ENCODE results near the gene REV1. TPM values are rescaled to one million over a fixed set of nuclear protein-coding genes. Genes with fewer than 3 reads are reported as not detected.
"Not testable (repeated sequence)": the region's sequence is repeated elsewhere in the genome, so short reads cannot be mapped to it uniquely, and the experiment has no call there.

The REV1 gene
- total and polyA plus RNA-seq, 9 donors, result 25.1 to 37.0 (median 30.4) TPM

GRCh38 chr2:99507937-99508818 is 18.4 kb upstream of the REV1 start:
- H3K4me3 ChIP-seq (ENCODE audit: low read length), result no peak overlapping the region
- 80% methylated on average over 1 of the region's 7 CpGs for WGBS (ENCODE audit: insufficient coverage)
- H3K4me1 ChIP-seq (ENCODE audit: control insufficient read depth, insufficient read depth, low read length), result no peaks in the 10 kb centered on the region
- no peaks in the 10 kb centered on the region for H3K36me3 ChIP-seq (ENCODE audit: control insufficient read depth, insufficient read depth, low read length)
- DNase-seq, result no peak
- no peak overlapping the region for H3K27ac ChIP-seq (ENCODE audit: low read length)
- no peaks in the 10 kb centered on the region for H3K9me3 ChIP-seq (replicated peaks; ENCODE audit: control insufficient read depth, low read depth, low read length)
- no peaks in the 10 kb centered on the region for H3K27me3 ChIP-seq (ENCODE audit: control insufficient read depth, insufficient read depth, low read length)

- Histone ChIP-seq H3K4me1 (ENCODE audit: control insufficient read depth, insufficient read depth, low read length) (no peaks in the 10 kb centered on the region), H3K9me3 (replicated peaks; ENCODE audit: control insufficient read depth, low read depth, low read length) (no peaks in the 10 kb centered on the region), H3K27me3 (ENCODE audit: control insufficient read depth, insufficient read depth, low read length) (no peaks in the 10 kb centered on the region), H3K27ac (ENCODE audit: low read length) (no peak overlapping the region), H3K4me3 (ENCODE audit: low read length) (no peak overlapping the region), H3K36me3 (ENCODE audit: control insufficient read depth, insufficient read depth, low read length) (no peaks in the 10 kb centered on the region)
- WGBS (ENCODE audit: insufficient coverage), result no CpG with 5 or more reads among the region's 4 CpGs
- no peak for DNase-seq
Observed at GRCh38 chr2:99504844-99505584, 15.2 kb upstream of the REV1 start.

- H3K27ac ChIP-seq (ENCODE audit: low read length); H3K36me3 ChIP-seq (ENCODE audit: control insufficient read depth, insufficient read depth, low read length): not testable (repeated sequence)
- 81% methylated on average over 3 of the region's 8 CpGs for WGBS (ENCODE audit: insufficient coverage)
Observed at GRCh38 chr2:99503662-99504416, 14.0 kb upstream of the REV1 start.

GRCh38 chr2:99496021-99496420 is 6.2 kb upstream of the REV1 start:
- no peaks in the 10 kb centered on the region for H3K27me3 ChIP-seq (ENCODE audit: control insufficient read depth, insufficient read depth, low read length)
- no peaks in the 10 kb centered on the region for H3K4me1 ChIP-seq (ENCODE audit: control insufficient read depth, insufficient read depth, low read length)
- no peak for DNase-seq
- WGBS (ENCODE audit: insufficient coverage), result no CpG with 5 or more reads among the region's 2 CpGs
- H3K4me3 ChIP-seq (ENCODE audit: low read length), result no peak overlapping the region
- no peak overlapping the region for H3K27ac ChIP-seq (ENCODE audit: low read length)
- H3K36me3 ChIP-seq (ENCODE audit: control insufficient read depth, insufficient read depth, low read length), result no peaks in the 10 kb centered on the region
- no peaks in the 10 kb centered on the region for H3K9me3 ChIP-seq (replicated peaks; ENCODE audit: control insufficient read depth, low read depth, low read length)

More at GRCh38 chr2:99503662-99504416, 14.0 kb upstream of the REV1 start:
- H3K9me3 ChIP-seq (replicated peaks; ENCODE audit: control insufficient read depth, low read depth, low read length); H3K4me3 ChIP-seq (ENCODE audit: low read length); DNase-seq; H3K27me3 ChIP-seq (ENCODE audit: control insufficient read depth, insufficient read depth, low read length); H3K4me1 ChIP-seq (ENCODE audit: control insufficient read depth, insufficient read depth, low read length): not testable (repeated sequence)

GRCh38 chr2:99495115-99495860 is 5.5 kb upstream of the REV1 start:
- DNase-seq, result peak; percentile 36
- Histone ChIP-seq H3K4me3 (ENCODE audit: low read length) (no peak overlapping the region), H3K9me3 (replicated peaks; ENCODE audit: control insufficient read depth, low read depth, low read length) (no peaks in the 10 kb centered on the region), H3K27ac (ENCODE audit: low read length) (no peak overlapping the region), H3K36me3 (ENCODE audit: control insufficient read depth, insufficient read depth, low read length) (no peaks in the 10 kb centered on the region), H3K4me1 (ENCODE audit: control insufficient read depth, insufficient read depth, low read length) (peaks cover 3% of the 10 kb centered on the region), H3K27me3 (ENCODE audit: control insufficient read depth, insufficient read depth, low read length) (no peaks in the 10 kb centered on the region)
- WGBS (ENCODE audit: insufficient coverage), result 59% methylated on average over 3 of the region's 4 CpGs

GRCh38 chr2:99492721-99493120 is 2.9 kb upstream of the REV1 start:
- DNase-seq, result no peak
- Histone ChIP-seq H3K4me3 (ENCODE audit: low read length) (no peak overlapping the region), H3K27ac (ENCODE audit: low read length) (no peak overlapping the region), H3K9me3 (replicated peaks; ENCODE audit: control insufficient read depth, low read depth, low read length) (no peaks in the 10 kb centered on the region), H3K4me1 (ENCODE audit: control insufficient read depth, insufficient read depth, low read length) (peaks cover 6% of the 10 kb centered on the region), H3K36me3 (ENCODE audit: control insufficient read depth, insufficient read depth, low read length) (no peaks in the 10 kb centered on the region), H3K27me3 (ENCODE audit: control insufficient read depth, insufficient read depth, low read length) (no peaks in the 10 kb centered on the region)

- peak overlapping the region; percentile 78 for H3K4me3 ChIP-seq (ENCODE audit: low read length)
- H3K9me3 ChIP-seq (replicated peaks; ENCODE audit: control insufficient read depth, low read depth, low read length), result no peaks in the 10 kb centered on the region
- no peaks in the 10 kb centered on the region for H3K27me3 ChIP-seq (ENCODE audit: control insufficient read depth, insufficient read depth, low read length)
- H3K36me3 ChIP-seq (ENCODE audit: control insufficient read depth, insufficient read depth, low read length), result peaks cover 2% of the 10 kb centered on the region
- peaks cover 11% of the 10 kb centered on the region for H3K4me1 ChIP-seq (ENCODE audit: control insufficient read depth, insufficient read depth, low read length)
- no peak for DNase-seq
- 31% methylated on average over 15 of the region's 31 CpGs for WGBS (ENCODE audit: insufficient coverage)
- peak overlapping the region; percentile 91 for H3K27ac ChIP-seq (ENCODE audit: low read length)
Observed at GRCh38 chr2:99490623-99491461, 1.0 kb upstream of the REV1 start.

- DNase-seq, result peak; percentile 83
- Histone ChIP-seq H3K36me3 (ENCODE audit: control insufficient read depth, insufficient read depth, low read length) (peaks cover 2% of the 10 kb centered on the region), H3K4me1 (ENCODE audit: control insufficient read depth, insufficient read depth, low read length) (peaks cover 11% of the 10 kb centered on the region), H3K4me3 (ENCODE audit: low read length) (peak overlapping the region; percentile 88), H3K27me3 (ENCODE audit: control insufficient read depth, insufficient read depth, low read length) (no peaks in the 10 kb centered on the region), H3K27ac (ENCODE audit: low read length) (peak overlapping the region; percentile 91), H3K9me3 (replicated peaks; ENCODE audit: control insufficient read depth, low read depth, low read length) (no peaks in the 10 kb centered on the region)
- under 1% methylated on average over 93 of the region's 95 CpGs for WGBS (ENCODE audit: insufficient coverage)
Observed at GRCh38 chr2:99489063-99489760, 605 bp downstream of the REV1 start.

Measured in muscle of leg (tissue), 11 donors.